HG03442 (cell line): Measurements from ENCODE around the gene BUB1B.

ENCODE experiments used
- ATAC-seq: cut with Tn5 transposase; IDR thresholded peaks from one replicate; pipeline ENCODE4 v1.9.1; 2021; ENCODE audit warnings: mild to moderate bottlenecking, moderate library complexity; ENCODE audit not compliant: unreplicated experiment

Gene BUB1B

DNA sequence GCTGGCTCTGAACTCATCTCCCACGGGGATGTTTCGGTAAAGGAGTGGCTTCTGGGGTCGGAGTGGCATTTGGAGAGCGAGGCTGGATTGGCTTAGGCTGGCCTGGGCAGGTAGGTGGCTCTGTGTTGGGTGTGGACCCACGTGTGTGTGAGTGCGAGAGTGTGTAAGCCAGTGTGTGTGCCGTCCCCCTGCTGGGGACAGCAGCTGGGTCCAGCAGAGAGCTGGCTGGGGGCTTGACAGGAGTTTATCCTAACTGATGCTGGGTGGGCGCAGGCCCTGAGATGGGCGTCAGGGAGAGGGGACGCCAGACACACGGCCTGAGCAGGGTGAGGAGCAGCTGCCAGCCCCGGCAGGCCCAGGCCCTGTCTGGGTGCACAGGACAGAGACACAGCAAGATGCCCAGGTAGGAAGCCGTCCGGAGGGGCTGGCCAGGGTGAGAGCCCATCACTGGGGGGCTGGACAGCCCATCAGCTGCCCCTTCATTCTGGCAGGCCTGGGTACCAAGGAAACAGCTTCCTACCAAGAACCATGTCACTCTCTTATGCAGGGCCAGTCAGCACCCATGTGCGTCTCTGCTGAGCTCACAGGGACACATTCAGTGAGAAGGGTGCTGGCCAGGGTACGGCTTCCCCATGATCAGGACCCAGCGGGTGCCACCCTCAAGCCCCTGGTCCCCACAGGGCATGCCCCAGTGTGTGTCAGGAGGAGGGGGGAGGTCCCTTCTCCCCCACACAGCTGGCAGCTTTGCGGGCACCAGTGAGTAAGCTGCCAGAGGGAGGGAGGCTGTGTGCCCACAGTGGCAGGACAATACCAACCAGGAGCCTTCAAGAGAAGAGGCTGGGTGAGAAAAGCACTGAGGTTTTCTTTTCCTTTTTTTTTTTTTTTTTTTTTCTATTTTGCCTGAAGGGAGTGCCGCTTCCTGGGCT is 79.1 kb downstream of the BUB1B start:
- ATAC-seq, result no peak

- no peak for ATAC-seq
These were observed 79.9 kb downstream of the BUB1B start for GRCh38 chr15:40240619-40241221.

DNA sequence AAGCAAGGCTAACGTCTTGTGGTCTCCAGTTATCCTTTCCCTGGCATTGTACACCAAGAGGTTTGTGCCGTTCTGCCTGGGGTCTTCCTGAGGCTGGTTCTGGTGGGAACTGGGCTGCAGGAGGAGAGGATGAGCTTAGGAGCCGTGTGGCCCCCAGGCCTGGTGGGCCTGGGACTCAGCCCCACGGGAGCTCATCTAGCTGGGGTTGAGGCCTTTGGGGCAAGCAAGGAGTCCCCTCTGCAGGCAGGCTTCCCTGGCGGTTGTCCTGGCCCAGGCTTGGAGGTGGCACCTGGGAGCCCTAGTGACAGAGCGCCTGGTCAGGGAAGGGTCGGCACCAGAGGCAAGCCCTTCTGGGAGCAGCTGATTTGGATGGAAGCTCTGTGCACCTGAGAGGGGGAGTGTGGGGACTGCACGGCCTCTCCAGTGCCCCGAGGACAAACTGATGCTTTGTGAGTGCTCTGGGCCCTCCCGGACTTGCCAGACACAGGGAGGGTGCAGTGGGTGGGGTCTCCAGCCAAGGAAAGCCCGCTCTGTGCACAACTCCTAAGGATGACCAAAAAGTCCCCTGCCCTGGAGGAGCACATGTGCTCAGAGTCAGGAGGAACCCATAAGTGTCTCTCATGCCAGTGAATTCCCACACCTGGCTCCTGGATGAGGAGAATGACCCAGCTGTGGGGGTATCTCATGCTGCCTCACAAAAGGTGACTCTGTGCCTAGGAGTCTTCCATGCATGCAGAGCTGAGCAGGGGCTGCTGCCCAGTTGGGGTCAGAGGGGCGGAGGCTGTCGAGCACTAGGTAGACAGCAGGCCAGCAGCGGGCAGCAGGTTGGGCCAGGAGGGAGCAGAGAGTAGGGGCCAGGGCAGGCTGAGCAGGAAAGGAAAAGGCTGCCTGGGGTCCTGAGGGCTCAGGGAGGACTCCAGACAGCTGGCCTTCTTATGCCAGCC is 80.7 kb downstream of the BUB1B start:
- ATAC-seq, result no peak

DNA sequence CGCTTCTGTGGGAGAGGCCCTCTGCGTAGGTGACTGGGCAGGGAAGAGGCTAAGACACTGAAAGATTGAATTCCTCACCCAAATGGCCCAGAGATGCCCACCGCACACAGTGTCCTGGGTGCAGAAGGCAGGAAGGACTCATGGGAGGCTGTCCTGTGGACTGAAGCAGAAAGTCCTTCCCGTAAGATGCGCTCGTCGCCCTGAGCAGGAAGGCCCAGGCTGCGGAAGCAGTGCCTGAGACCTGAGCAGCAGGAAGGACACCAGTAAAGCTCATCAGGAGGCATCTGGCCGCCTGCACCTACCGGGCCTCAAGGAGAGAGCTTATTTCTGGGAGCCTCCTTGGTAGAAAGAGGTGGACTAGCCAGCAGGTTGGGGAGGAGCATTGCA is 81.3 kb downstream of the BUB1B start:
- ATAC-seq, result no peak

DNA sequence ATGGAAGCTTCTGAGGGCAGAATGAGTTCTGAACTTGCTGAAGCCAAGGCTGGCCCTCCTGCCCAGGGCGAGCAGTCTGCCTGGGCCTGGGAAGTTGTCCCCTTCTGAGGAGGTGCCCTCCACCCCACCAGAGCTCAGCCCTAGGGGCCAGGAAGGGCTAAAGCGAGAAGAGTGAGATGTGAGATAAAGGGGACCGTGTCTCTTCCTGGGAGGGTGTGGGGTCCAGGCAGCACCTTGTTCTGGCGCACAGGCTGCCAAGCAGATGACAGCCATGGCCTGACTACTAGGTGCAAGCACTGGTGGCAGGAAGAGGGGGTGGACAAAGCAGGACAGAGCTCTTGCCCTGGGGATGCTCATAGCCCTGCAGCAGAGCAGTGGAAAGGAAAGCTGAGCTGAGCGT is 81.7 kb downstream of the BUB1B start:
- ATAC-seq, result no peak

DNA sequence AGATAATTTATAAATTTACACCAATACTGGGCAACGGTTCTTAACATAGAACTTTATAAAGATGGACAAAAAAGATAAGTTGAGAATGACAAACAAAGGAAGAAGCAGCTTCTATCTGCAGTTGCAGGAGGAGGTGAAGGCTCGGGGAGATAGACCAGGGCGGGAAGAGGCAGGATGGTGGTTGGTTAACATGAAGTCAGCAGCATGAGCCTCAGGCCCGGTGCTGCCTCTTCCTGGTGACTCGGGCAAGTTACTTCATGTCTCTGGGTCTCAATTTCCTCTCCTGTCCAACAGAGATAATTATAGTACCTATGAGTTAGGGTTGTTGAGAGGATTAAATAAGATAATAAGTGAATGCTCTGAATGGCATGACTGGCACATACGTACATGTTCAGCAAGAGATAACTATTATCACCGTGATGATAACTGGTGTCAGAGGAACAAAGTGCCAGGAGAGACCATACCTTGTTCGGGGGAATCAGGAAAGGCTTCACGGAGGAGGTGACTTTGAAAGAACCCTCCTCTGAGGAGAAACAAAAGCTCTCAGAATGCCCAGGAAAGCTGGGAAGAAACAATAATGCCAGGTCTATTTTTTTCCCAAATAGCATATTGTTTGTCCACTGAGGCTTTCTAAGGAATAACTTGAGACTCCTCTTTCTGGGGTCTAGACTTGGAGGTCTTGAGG is 82.4 kb downstream of the BUB1B start:
- ATAC-seq, result no peak

GRCh38 chr15:40244961-40245523 is 84.2 kb downstream of the BUB1B start:
- ATAC-seq, result no peak

- ATAC-seq, result no peak
These were observed 85.0 kb downstream of the BUB1B start for GRCh38 chr15:40245666-40246450.

DNA sequence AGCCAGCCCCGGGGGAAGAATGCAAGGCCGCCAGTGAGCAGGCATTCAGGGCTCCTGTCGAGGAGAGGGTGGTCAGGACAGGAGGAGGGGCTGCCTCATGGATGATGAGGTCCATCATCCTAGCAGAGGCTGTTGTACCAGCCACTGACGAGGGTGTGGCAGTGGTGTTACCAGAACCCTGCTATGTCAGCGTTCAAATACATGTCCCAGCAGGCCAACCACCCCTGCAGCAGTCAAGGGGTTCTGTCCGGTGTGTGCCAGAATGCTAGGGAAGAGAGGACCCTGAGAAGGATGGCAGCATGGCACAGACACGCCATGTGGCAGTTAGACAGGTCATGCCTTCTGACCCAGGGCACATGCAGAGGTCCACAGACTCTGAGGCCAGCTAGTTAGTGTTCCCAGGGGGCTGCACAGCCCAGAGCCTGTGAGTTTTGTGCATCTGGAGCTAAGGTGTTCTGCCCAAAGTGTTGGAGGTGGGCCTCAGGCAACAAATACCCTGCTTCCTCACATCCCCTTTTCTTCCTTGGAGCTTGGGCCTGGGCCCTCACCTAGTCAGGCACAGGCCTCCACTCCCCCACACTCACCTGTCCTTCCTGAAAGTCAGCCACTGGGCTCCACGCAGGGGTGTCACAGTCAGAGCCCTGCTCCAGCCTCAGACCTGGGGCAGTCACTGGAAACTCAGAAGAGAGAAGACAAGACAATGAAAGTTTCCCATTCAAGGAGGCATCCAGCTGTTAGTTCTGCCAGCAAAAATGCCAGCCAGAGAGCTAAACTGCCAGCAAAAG is 85.8 kb downstream of the BUB1B start:
- no peak for ATAC-seq

DNA sequence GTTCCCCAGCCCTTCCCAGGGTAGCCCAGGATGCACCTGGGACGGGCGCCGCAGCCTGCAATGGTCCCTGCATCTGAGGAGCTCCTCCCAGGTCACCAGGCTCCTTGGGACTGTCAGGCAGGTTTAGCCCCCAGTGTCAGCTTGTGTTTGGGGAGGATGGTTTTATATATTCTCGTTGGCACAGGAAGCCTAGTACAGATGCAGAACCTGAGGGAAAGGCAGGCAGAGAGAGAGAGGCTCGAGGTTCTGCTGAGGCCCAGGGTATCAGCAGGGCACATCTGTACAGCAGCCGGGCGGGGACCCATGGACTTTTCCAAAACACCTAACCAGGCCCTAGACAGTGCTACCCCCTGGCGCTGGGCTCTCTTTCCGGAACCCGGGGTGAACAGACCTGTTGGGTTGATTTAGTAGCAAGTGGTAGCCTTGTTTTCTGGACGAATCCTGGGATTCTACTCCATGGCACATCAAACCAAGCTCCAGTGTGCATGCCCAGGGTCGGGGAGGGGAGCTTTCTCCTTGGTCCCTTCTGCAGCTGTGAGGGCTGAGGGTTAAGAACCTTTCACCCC is 86.6 kb downstream of the BUB1B start:
- no peak for ATAC-seq

- no peak for ATAC-seq
These were observed 87.3 kb downstream of the BUB1B start for GRCh38 chr15:40248006-40248783.

DNA sequence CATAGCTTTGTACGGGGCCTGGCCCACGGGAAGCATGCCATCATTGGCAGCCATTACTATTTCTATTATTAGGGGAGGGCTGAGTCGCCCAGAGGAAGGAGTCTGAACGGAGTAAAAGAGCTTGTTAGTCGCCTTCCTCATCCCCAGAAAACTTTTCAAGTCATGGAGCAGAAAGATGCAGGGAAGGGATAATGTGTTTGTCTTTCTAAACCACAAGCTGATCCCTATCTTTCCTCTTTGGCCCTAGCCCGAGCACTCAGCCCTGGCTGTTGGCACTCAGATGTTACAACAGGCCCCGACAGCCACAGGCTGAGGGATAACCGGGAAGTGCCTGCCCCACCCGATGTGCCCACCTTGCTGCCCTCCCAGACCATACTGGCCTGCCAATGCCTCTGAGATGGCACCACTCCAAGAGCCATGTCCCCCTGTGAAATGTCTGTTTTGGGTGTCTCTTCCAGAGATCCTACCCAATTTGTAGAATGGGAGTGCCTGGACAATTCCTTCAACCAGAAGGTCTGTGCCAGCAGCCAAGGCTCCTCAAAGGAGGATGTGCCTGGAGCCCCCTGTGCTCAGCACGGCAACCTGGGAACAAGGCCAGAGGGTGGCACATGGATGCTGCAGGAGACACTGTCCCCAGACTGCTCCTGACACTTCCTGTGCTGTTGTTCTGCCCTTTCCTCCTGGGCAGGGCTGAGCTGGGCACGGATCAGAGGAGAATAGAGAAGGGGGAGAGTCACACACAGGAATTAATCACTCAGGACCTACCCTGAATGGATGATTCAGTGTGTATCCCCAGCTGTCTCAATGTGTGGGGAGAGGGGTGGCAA is 88.8 kb downstream of the BUB1B start:
- no peak for ATAC-seq

GRCh38 chr15:40250304-40250656 is 89.4 kb downstream of the BUB1B start:
- ATAC-seq, result no peak

GRCh38 chr15:40250771-40251483 is 90.1 kb downstream of the BUB1B start:
- ATAC-seq, result no peak

DNA sequence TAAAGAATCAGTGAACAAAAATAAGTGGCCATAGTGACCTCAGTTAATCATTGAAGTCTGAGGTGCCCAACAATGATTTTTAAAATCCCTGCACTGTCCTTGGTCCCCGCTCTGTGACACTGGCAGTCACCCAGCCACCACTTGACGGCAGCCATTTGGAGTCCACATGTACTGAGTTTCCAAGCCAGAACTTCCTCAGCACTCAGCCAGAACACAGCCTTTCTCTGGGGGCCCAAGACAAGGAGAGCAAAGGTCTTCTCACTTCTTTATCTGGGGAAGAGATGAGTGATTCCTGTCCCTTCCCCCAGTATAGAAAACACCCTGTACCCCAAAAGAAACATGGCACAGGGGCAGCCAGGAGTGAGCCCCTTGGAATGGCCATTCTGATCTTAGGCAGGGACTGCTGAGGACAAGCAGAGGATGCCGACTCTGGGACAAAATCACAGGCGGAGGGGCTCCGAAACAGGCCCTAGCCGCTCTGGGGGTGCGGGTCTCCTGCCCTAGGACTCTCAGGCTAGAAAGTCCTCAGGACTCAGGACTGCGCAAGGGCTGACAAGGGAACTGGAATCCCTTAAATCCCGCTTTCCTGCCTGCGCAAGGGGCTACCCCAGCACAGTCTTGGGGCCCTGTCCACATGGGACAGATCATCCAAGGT is 90.7 kb downstream of the BUB1B start:
- no peak for ATAC-seq

DNA sequence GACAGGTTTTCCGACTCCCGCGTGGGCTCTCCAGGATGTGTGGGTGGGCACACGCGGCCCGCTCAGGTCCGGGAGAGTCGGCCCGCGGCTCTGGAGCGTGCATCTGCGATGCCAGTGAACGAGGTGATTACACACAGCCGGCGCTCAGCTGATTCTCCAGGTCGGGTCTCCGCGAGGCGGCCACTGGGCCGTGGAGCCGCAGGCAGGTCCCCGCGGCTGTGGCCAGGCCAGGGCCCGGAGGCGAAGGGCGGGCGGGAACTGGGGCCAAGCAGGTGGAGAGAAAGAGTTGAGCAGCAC is 91.2 kb downstream of the BUB1B start:
- no peak for ATAC-seq
